ENCODE results near the gene TIMM13. TPM values are rescaled to one million over a fixed set of nuclear protein-coding genes. Genes with fewer than 3 reads are reported as not detected.

TIMM13 gene
- polyA plus RNA-seq, 1 donor (not counting 4 experiments of a cell fraction or from before 2014, with no cell fraction given): 45.0 TPM

- H3K9ac ChIP-seq (ENCODE audit: control insufficient read depth, extremely low read depth, insufficient read depth, low read length): no peak overlapping the region
- H2AFZ ChIP-seq (ENCODE audit: control insufficient read depth, low read length): no peak overlapping the region
- no peak for TF ChIP-seq EZH2 (IDR thresholded peaks at IDR 0.05; ENCODE audit: low read length)
- dilution Hi-C loops (cut with MboI; ENCODE audit: extremely low pct_ligation_motif_present, low sequenced_read_pairs): no loop called here
- H4K20me1 ChIP-seq (ENCODE audit: control insufficient read depth, extremely low read depth, insufficient read depth, low read length): no peaks in the 10 kb centered on the region
- no peaks in the 10 kb centered on the region for H3K79me2 ChIP-seq (ENCODE audit: control insufficient read depth, insufficient read depth, low read length)
- H3K9me3 ChIP-seq (ENCODE audit: control insufficient read depth, low read depth, low read length): peaks cover 3% of the 10 kb centered on the region
- H3K4me2 ChIP-seq (ENCODE audit: control insufficient read depth, extremely low read depth, insufficient read depth, low read depth, low read length): no peak overlapping the region
- H3K27me3 ChIP-seq (ENCODE audit: control insufficient read depth, extremely low read depth, insufficient read depth, low read length): peaks cover 2% of the 10 kb centered on the region
- no peaks in the 10 kb centered on the region for H3K4me1 ChIP-seq (ENCODE audit: control insufficient read depth, extremely low read depth, insufficient read depth, low read length)
- FAIRE-seq (no peak), DNase-seq (ENCODE audit: low read depth, low spot score) (no peak)
- H3K36me3 ChIP-seq (ENCODE audit: control insufficient read depth in 2 of 2, extremely low read depth in 1 of 2, insufficient read depth in 2 of 2, low read length in 2 of 2): no peaks in the 10 kb centered on the region
- no peak overlapping the region for H3K4me3 ChIP-seq (ENCODE audit: control insufficient read depth in 2 of 3, extremely low read depth in 1 of 3, insufficient read depth in 2 of 3, low read depth in 1 of 3, low read length in 3 of 3)
- H3K9me1 ChIP-seq (ENCODE audit: control insufficient read depth, extremely low read depth, insufficient read depth, low read length): no peaks in the 10 kb centered on the region
- H3K27ac ChIP-seq (ENCODE audit: control insufficient read depth, insufficient read depth, low read length): no peak overlapping the region
Measured at GRCh38 chr19:2376784-2377519, 50.4 kb downstream of the TIMM13 start.

Other genes with a start within 250 kb of the TIMM13 start
- gene PLEKHJ1, start 191.3 kb downstream of the TIMM13 start, polyA plus RNA-seq: 36.8 to 53.1 TPM (median 46.8 TPM) in 3 replicates
- gene SF3A2, start 190.8 kb downstream of the TIMM13 start, polyA plus RNA-seq: 4.7 to 24.1 TPM (median 4.7 TPM) in 3 replicates
- 0.02 to 0.15 TPM (median 0.07 TPM) in 3 replicates for gene AMH, start 178.3 kb downstream of the TIMM13 start, polyA plus RNA-seq
- gene JSRP1, start 171.2 kb downstream of the TIMM13 start, polyA plus RNA-seq: not detected in 3 replicates
- not detected in 3 replicates for gene PEAK3, start 145.4 kb downstream of the TIMM13 start, polyA plus RNA-seq
- gene LINGO3, start 119.4 kb downstream of the TIMM13 start, polyA plus RNA-seq: not detected in 3 replicates
- 206 to 275 TPM (median 243 TPM) in 3 replicates for gene LSM7, start 99.0 kb downstream of the TIMM13 start, polyA plus RNA-seq
- 9.3 to 20.9 TPM (median 13.5 TPM) in 3 replicates for gene SPPL2B, start 98.9 kb downstream of the TIMM13 start, polyA plus RNA-seq
- not detected in 3 replicates for gene TMPRSS9, start 67.3 kb downstream of the TIMM13 start, polyA plus RNA-seq
- gene LMNB2, start 29.4 kb upstream of the TIMM13 start, polyA plus RNA-seq: 55.7 to 84.8 TPM (median 80.1 TPM) in 3 replicates
- 20.6 to 32.4 TPM (median 26.8 TPM) in 3 replicates for gene GADD45B, start 48.5 kb upstream of the TIMM13 start, polyA plus RNA-seq